Measurements from ENCODE around the gene MLLT6. TPM values are rescaled to one million over a fixed set of nuclear protein-coding genes. Genes with fewer than 3 reads are reported as not detected.

MLLT6 gene
- total and polyA plus RNA-seq, 2 of the 13 experiments (the other 11 are each of a cell fraction or from before 2014, with no cell fraction given), result 50.7 to 69.5 TPM

DNA sequence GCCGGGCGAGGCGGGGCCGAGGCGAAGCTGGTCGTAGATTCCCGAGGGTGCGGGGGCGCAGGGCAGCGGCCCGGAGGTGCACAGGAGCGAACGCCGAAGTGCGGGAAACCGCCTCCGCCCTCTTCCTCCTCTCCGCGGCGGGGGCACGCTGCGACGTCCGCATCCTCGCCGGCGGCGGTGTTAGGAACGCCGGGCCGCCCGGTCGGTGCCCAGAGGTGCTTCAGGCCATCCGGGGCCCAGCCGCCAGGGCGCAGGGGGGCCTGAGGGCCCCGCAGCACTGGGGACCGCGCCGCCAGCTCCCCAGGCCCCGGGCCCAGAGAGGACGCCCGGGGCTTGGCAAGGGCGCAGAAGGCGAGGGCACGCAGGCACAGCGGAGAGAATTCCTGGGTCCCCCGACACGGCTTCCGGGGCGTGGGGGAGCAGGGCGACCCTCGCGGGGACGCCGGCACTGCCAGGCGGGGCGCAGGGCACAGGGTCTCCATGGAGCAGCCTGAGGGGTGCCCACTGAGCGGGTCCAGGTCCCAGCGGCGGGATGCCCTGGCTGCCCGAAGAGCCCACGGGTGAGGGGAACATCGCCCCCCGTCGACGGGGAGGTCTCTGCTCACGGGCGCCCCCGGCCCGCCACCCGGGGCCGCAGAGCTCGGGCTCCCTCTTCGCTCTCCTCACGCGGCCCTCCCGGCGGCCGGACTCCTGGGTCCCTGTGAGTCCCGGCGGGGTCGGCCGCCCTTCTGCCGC, 30.9 kb upstream of the MLLT6 start (continued):
- TF ChIP-seq, protein P1, sequence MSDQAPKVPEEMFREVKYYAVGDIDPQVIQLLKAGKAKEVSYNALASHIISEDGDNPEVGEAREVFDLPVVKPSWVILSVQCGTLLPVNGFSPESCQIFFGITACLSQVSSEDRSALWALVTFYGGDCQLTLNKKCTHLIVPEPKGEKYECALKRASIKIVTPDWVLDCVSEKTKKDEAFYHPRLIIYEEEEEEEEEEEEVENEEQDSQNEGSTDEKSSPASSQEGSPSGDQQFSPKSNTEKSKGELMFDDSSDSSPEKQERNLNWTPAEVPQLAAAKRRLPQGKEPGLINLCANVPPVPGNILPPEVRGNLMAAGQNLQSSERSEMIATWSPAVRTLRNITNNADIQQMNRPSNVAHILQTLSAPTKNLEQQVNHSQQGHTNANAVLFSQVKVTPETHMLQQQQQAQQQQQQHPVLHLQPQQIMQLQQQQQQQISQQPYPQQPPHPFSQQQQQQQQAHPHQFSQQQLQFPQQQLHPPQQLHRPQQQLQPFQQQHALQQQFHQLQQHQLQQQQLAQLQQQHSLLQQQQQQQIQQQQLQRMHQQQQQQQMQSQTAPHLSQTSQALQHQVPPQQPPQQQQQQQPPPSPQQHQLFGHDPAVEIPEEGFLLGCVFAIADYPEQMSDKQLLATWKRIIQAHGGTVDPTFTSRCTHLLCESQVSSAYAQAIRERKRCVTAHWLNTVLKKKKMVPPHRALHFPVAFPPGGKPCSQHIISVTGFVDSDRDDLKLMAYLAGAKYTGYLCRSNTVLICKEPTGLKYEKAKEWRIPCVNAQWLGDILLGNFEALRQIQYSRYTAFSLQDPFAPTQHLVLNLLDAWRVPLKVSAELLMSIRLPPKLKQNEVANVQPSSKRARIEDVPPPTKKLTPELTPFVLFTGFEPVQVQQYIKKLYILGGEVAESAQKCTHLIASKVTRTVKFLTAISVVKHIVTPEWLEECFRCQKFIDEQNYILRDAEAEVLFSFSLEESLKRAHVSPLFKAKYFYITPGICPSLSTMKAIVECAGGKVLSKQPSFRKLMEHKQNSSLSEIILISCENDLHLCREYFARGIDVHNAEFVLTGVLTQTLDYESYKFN (CRISPR knock-in tag; conservative IDR thresholded peaks at IDR 0.05), result peak; percentile 16; the same call in 1 of the 2 replicates
- TF ChIP-seq, protein P2, sequence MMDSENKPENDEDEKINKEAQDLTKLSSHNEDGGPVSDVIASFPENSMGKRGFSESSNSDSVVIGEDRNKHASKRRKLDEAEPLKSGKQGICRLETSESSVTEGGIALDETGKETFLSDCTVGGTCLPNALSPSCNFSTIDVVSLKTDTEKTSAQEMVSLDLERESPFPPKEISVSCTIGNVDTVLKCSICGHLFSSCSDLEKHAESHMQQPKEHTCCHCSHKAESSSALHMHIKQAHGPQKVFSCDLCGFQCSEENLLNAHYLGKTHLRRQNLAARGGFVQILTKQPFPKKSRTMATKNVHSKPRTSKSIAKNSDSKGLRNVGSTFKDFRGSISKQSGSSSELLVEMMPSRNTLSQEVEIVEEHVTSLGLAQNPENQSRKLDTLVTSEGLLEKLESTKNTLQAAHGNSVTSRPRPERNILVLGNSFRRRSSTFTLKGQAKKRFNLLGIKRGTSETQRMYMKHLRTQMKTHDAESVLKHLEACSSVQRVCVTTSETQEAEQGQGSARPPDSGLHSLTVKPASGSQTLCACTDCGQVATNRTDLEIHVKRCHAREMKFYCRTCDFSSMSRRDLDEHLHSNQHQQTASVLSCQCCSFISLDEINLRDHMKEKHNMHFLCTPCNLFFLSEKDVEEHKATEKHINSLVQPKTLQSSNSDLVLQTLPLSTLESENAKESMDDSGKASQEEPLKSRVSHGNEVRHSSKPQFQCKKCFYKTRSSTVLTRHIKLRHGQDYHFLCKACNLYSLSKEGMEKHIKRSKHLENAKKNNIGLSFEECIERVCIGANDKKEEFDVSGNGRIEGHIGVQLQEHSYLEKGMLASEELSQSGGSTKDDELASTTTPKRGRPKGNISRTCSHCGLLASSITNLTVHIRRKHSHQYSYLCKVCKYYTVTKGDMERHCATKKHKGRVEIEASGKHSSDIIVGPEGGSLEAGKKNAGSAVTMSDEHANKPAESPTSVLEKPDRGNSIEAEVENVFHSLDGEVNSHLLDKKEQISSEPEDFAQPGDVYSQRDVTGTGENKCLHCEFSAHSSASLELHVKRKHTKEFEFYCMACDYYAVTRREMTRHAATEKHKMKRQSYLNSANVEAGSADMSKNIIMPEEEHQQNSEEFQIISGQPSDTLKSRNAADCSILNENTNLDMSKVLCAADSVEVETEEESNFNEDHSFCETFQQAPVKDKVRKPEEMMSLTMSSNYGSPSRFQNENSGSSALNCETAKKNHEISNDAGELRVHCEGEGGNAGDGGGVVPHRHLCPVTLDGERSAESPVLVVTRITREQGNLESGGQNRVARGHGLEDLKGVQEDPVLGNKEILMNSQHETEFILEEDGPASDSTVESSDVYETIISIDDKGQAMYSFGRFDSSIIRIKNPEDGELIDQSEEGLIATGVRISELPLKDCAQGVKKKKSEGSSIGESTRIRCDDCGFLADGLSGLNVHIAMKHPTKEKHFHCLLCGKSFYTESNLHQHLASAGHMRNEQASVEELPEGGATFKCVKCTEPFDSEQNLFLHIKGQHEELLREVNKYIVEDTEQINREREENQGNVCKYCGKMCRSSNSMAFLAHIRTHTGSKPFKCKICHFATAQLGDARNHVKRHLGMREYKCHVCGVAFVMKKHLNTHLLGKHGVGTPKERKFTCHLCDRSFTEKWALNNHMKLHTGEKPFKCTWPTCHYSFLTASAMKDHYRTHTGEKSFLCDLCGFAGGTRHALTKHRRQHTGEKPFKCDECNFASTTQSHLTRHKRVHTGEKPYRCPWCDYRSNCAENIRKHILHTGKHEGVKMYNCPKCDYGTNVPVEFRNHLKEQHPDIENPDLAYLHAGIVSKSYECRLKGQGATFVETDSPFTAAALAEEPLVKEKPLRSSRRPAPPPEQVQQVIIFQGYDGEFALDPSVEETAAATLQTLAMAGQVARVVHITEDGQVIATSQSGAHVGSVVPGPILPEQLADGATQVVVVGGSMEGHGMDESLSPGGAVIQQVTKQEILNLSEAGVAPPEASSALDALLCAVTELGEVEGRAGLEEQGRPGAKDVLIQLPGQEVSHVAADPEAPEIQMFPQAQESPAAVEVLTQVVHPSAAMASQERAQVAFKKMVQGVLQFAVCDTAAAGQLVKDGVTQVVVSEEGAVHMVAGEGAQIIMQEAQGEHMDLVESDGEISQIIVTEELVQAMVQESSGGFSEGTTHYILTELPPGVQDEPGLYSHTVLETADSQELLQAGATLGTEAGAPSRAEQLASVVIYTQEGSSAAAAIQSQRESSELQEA (CRISPR knock-in tag; IDR thresholded peaks at IDR 0.05; ENCODE audit: not compliant biosample characterization), result peak; percentile 26
- TF ChIP-seq GABPA (IDR thresholded peaks at IDR 0.05; ENCODE audit: low read depth, low read length) (no peak), GABPA (CRISPR knock-in tag; IDR thresholded peaks at IDR 0.05; ENCODE audit: low read depth) (no peak), FIP1L1 (IDR thresholded peaks at IDR 0.05; ENCODE audit: borderline replicate concordance, insufficient read depth, low read depth, low read length) (no peak), HOXA9 (CRISPR knock-in tag; IDR thresholded peaks at IDR 0.05; ENCODE audit: borderline replicate concordance) (0 out of 2 replicates have a peak, but pooled peaks have one; percentile 31), HMG20B (CRISPR knock-in tag; conservative IDR thresholded peaks at IDR 0.05) (no peak), ZNF510 (CRISPR knock-in tag; IDR thresholded peaks at IDR 0.05; ENCODE audit: low read depth) (no peak), ZNF124 (CRISPR knock-in tag; IDR thresholded peaks at IDR 0.05) (no peak), ELF1 (CRISPR knock-in tag; IDR thresholded peaks at IDR 0.05) (no peak), SRSF9 (IDR thresholded peaks at IDR 0.05; ENCODE audit: borderline replicate concordance, insufficient read depth, low read depth, low read length, poor library complexity, severe bottlenecking) (no peak), ZFP41 (CRISPR knock-in tag; IDR thresholded peaks at IDR 0.05; ENCODE audit: borderline replicate concordance) (no peak), FOXM1 (CRISPR knock-in tag; IDR thresholded peaks at IDR 0.05) (no peak)

Measured in HepG2 (cell line).